Measurements from ENCODE around the gene UQCR11. TPM values are rescaled to one million over a fixed set of nuclear protein-coding genes. Genes with fewer than 3 reads are reported as not detected.
A peak's percentile ranks its signal among the peaks of the same experiment; 100 is the strongest.

The UQCR11 gene
- total RNA-seq, 4 donors from 2014 or later, result 56.6 to 83.2 (median 64.6) TPM

DNA sequence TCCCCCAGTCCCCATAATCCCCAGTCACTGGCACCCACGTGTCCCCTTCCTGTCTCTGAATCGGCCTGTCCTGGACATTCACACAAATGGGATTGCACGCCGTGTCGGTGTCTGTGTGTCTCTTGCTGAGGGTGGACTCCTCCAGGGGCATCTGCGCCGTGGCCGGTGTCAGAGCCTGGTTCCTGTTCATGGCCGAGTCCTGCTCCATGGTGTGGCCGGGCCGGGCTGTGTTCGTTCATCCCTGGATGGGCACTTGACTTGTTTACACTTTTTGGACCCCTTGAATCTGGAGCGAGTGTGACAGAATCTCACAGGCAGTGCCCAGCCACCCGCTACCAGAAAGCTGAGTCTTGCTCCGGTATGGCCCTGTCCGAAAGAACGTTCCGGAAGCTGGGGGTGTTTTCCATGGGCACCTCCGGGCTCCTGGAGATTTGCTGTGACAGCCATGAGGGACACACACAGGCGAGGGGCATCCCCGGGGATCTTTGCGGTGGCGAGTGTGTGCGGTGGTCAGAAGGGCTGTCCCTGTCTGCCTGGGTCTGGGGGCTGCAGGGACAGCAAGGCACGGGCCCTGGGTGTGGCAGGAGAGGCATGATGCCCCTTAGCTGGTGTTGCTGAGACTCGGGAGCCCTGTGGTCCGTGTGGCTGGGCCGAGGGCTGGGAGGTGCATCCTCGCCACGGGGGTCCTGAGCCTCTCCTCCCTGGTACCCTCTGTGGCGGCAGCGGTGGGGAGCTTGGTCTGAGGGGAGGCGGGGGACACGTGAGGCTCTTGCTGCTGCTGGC is 30.7 kb downstream of the UQCR11 start:
- TF ChIP-seq, protein P1, sequence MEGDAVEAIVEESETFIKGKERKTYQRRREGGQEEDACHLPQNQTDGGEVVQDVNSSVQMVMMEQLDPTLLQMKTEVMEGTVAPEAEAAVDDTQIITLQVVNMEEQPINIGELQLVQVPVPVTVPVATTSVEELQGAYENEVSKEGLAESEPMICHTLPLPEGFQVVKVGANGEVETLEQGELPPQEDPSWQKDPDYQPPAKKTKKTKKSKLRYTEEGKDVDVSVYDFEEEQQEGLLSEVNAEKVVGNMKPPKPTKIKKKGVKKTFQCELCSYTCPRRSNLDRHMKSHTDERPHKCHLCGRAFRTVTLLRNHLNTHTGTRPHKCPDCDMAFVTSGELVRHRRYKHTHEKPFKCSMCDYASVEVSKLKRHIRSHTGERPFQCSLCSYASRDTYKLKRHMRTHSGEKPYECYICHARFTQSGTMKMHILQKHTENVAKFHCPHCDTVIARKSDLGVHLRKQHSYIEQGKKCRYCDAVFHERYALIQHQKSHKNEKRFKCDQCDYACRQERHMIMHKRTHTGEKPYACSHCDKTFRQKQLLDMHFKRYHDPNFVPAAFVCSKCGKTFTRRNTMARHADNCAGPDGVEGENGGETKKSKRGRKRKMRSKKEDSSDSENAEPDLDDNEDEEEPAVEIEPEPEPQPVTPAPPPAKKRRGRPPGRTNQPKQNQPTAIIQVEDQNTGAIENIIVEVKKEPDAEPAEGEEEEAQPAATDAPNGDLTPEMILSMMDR (IDR thresholded peaks at IDR 0.05), result no peak
- DNase-seq (ENCODE audit: low spot score), result no peak
- ATAC-seq (ENCODE audit: low FRiP score), result no peak

DNA sequence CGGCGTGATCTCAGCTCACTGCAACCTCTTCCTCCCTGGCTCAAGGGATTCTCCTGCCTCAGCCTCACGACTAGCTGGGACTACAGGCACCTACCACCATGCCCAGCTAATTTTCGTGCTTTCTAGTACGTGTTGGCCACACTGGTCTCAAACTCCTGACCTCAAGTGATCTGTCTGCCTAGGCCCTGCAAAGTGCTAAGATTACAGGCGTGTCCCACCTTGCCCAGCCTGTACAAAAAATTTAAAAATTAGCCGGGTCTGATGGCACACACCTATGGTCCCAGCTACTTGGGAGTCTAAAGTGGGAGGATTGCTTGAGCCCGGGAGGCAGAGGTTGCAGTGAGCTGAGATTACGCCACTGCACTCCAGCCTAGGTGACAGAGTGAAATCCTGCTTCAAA is 32.5 kb downstream of the UQCR11 start:
- no peak for ATAC-seq (ENCODE audit: low FRiP score)

DNA sequence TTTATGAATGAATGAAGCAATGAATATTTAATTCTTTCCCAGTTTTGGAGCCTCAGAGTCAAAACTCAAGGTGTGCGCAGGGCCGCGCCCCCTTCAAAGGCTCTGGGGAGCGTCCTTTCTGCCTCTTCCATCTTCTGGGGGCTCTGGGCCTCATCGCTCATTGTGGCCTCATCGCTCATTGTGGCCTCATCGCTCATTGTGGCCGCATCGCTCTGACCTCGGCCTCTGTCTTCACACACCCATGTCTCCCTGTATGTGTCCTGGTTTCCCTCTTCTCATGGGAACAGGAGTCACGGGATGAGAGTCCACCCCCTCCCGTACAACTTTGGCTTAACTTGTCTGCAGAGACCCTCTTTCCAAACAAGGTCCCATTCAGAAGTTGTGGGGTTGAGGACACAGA is 33.9 kb downstream of the UQCR11 start:
- ATAC-seq (ENCODE audit: low FRiP score) (no peak), DNase-seq (ENCODE audit: low spot score) (no peak)
- TF ChIP-seq, protein P1 (IDR thresholded peaks at IDR 0.05), result no peak

More for the DNA sequence above, 32.5 kb downstream of the UQCR11 start:
- DNase-seq (ENCODE audit: low spot score), result no peak
- TF ChIP-seq, protein P1 (IDR thresholded peaks at IDR 0.05), result no peak

DNA sequence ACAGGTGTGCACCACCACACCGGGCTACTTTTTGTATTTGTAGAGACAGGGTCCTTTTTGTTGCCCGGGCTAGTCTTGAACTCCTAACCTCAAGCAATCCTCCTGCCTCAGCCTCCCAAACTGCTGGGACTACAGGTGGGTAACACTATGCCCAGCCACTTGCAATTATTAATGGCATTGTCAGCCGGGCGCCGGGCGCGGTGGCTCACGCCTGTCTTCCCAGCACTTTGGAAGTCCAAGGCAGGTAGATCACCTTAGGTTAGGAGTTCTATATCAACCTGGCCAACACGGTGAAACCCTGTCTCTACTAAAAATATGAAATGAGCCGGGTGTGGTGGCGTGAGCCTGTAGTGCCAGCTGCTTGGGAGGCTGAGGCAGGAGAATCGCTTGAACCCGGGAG is 34.4 kb downstream of the UQCR11 start:
- DNase-seq (ENCODE audit: low spot score), result no peak
- no peak for ATAC-seq (ENCODE audit: low FRiP score)
- TF ChIP-seq, protein P1 (IDR thresholded peaks at IDR 0.05), result no peak

DNA sequence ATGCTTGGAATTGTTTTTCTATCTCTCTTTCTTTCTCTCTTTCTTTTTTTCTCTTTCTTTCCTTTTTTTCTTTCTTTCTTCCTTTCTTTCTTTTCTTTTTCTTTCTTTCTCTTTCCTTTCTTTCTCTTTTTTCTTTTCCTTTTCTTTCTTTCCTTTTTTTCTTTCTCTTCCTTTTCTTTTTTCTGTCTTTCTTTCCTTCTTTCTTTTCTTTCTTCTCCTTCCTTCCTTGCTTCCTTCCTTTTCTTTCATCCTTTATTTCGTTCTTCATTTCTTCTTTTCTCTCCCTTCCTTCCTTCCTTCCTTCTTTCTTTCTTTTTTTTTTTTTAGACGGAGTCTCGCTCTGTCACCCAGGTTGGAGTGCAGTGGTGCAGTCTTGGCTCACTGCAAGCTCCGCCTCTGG is 35.3 kb downstream of the UQCR11 start:
- TF ChIP-seq, protein P1 (IDR thresholded peaks at IDR 0.05), result no peak
- ATAC-seq (ENCODE audit: low FRiP score) (no peak), DNase-seq (ENCODE audit: low spot score) (no peak)

DNA sequence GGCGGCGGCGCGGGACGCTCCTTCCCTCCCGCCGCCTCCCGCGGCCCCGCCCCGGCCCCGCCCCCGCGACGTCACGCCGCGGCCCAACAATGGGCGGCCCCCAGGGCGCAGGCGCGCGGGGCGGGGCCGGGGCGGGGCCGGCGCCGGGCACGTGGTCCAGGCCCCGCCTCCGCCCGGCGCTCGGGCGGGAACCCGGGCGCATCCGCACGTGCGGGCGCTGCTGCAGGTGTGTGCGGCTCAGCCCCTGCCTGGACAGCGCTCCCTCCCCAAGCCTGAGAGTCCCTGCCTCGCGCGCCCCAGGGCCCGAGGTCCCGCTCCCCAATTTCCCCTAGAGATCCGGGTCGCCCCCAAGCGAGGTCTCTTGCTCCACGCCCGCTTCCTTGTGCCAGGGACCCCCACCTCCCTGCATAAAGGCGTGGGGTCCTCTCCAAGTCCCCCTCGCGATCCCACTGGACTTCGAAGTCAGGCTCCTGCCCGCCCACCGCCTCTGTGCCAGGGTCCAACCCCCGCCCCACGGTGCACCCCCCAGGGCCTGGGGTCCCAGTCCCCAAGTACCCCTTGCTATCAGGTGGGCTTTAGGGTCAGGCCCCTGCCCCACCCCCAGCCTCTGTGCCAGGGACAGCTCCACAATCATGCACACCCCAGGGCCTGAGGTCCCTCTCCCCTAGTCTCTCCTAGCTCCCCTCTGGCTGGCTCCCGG is 36.8 kb downstream of the UQCR11 start, which contains the start of gene MEX3D:
MEX3D (minus strand) TSS at position 6 of the 700 bp plus-strand sequence. CDS start 267 bp downstream, outside the sequence.
- DNase-seq (ENCODE audit: low spot score), result peak; percentile 43

More for the DNA sequence above, 36.8 kb downstream of the UQCR11 start, which contains the start of gene MEX3D:
- ATAC-seq (ENCODE audit: low FRiP score), result peak; percentile 75
- TF ChIP-seq, protein P1 (IDR thresholded peaks at IDR 0.05), result no peak

All from omental fat pad (tissue), 4 donors.